ENCODE data around the gene LRRC72.
A peak's percentile ranks its signal among the peaks of the same experiment; 100 is the strongest.

Gene LRRC72

GRCh38 chr7:16526742-16527540 lies at the start of gene LRRC72:
Gene LRRC72, plus strand, starts transcription at chr7:16526825. Its CDS starts 128 bp downstream, at chr7:16526953.
- DNase-seq (ENCODE audit: low read depth): no peak
- no peak within 1 kb of the TSS for H3K4me3 ChIP-seq (ENCODE audit: low read length)
- TF ChIP-seq CTCF (IDR thresholded peaks at IDR 0.05; ENCODE audit: insufficient read depth, low read depth, low read length, missing control alignments): no peak

- no peak overlapping the region for H3K4me3 ChIP-seq (ENCODE audit: low read length)
- TF ChIP-seq CTCF (IDR thresholded peaks at IDR 0.05; ENCODE audit: insufficient read depth, low read depth, low read length, missing control alignments): no peak
- no peak for DNase-seq (ENCODE audit: low read depth)
Observed at GRCh38 chr7:16479161-16479560, 47.5 kb upstream of the LRRC72 start.

GRCh38 chr7:16479591-16479990 lies 47.0 kb upstream of the LRRC72 start:
- no peak for TF ChIP-seq CTCF (IDR thresholded peaks at IDR 0.05; ENCODE audit: insufficient read depth, low read depth, low read length, missing control alignments)
- no peak for DNase-seq (ENCODE audit: low read depth)

GRCh38 chr7:16484453-16485158 lies 42.0 kb upstream of the LRRC72 start:
- DNase-seq (ENCODE audit: low read depth): peak; percentile 86
- H3K4me3 ChIP-seq (ENCODE audit: low read length): no peak overlapping the region
- no peak for TF ChIP-seq CTCF (IDR thresholded peaks at IDR 0.05; ENCODE audit: insufficient read depth, low read depth, low read length, missing control alignments)

More at GRCh38 chr7:16479591-16479990, 47.0 kb upstream of the LRRC72 start:
- no peak overlapping the region for H3K4me3 ChIP-seq (ENCODE audit: low read length)

GRCh38 chr7:16491148-16491547 lies 35.5 kb upstream of the LRRC72 start:
- peak; percentile 24 for DNase-seq (ENCODE audit: low read depth)
- TF ChIP-seq CTCF (IDR thresholded peaks at IDR 0.05; ENCODE audit: insufficient read depth, low read depth, low read length, missing control alignments): no peak
- no peak overlapping the region for H3K4me3 ChIP-seq (ENCODE audit: low read length)

- TF ChIP-seq CTCF (IDR thresholded peaks at IDR 0.05; ENCODE audit: insufficient read depth, low read depth, low read length, missing control alignments): no peak
- DNase-seq (ENCODE audit: low read depth): peak; percentile 35
- no peak overlapping the region for H3K4me3 ChIP-seq (ENCODE audit: low read length)
Observed at GRCh38 chr7:16492513-16493062, 34.0 kb upstream of the LRRC72 start.
